OCI-LY1 (cell line): ENCODE data around the gene GNB1L.

ENCODE experiments used
- H2AFZ ChIP-seq: fragments of 200-600 bp; sonication (generic), shearing (Covaris generic); 2 replicates; pipeline ENCODE4 v1.6.0; 2014; ENCODE audit warnings: antibody characterized with exemption, mild to moderate bottlenecking, low read length
- H3F3A ChIP-seq: fragments of 200-600 bp; sonication (generic), shearing (Covaris generic); 2 replicates; pipeline ENCODE4 v1.6.0; 2014; ENCODE audit warnings: mild to moderate bottlenecking, antibody characterized with exemption, low read length, moderate library complexity; ENCODE audit not compliant: insufficient read depth
- H3K27ac ChIP-seq: fragments of 200-600 bp; sonication (generic); 2 replicates; pipeline ENCODE4 v1.5.1; 2014; ENCODE audit warnings: low read length, mixed run types, mild to moderate bottlenecking, low read depth; ENCODE audit not compliant: poor library complexity, severe bottlenecking
- H3K27me3 ChIP-seq: fragments of 200-600 bp; sonication (generic); 2 replicates; pipeline ENCODE4 v1.6.0; 2014; ENCODE audit warnings: antibody characterized with exemption, mild to moderate bottlenecking, low read length, moderate library complexity; ENCODE audit not compliant: insufficient read depth
- H3K36me3 ChIP-seq: fragments of 200-600 bp; sonication (generic); 2 replicates; pipeline ENCODE4 v1.6.1; 2014; ENCODE audit warnings: mild to moderate bottlenecking, antibody characterized with exemption, low read length, moderate library complexity, mixed read lengths; ENCODE audit not compliant: insufficient read depth
- H3K4me1 ChIP-seq: fragments of 200-600 bp; sonication (generic); 2 replicates; pipeline ENCODE4 v1.5.1; 2014; ENCODE audit warnings: mild to moderate bottlenecking, low read length, moderate library complexity; ENCODE audit not compliant: insufficient read depth, severe bottlenecking
- H3K4me2 ChIP-seq: fragments of 200-600 bp; sonication (generic), shearing (Covaris generic); 2 replicates; pipeline ENCODE4 v1.6.1; 2014; ENCODE audit warnings: low read length
- H3K4me3 ChIP-seq: fragments of 200-600 bp; sonication (generic); 2 replicates; pipeline ENCODE4 v1.5.1; 2014; ENCODE audit warnings: low read length, low read depth, mild to moderate bottlenecking, mixed read lengths; ENCODE audit not compliant: poor library complexity, severe bottlenecking
- H3K79me2 ChIP-seq: fragments of 200-600 bp; shearing (Covaris generic); 2 replicates; pipeline ENCODE4 v1.6.1; 2016; ENCODE audit warnings: mixed run types, low read length, mixed read lengths; ENCODE audit not compliant: insufficient read depth
- H3K9ac ChIP-seq: fragments of 200-600 bp; sonication (generic), shearing (Covaris generic); 2 replicates; pipeline ENCODE4 v1.6.1; 2014; ENCODE audit warnings: mild to moderate bottlenecking, low read length, mixed read lengths
- H3K9me2 ChIP-seq: fragments of 200-600 bp; sonication (generic), shearing (Covaris generic); 2 replicates; pipeline ENCODE4 v1.6.1; 2014; ENCODE audit warnings: low read depth, mild to moderate bottlenecking, low read length, mixed read lengths
- H3K9me3 ChIP-seq: fragments of 200-600 bp; shearing (Covaris generic); 2 replicates; pipeline ENCODE4 v1.6.1; 2014; ENCODE audit warnings: low read length, mixed read lengths
- H4K20me1 ChIP-seq: fragments of 200-600 bp; sonication (generic), shearing (Covaris generic); 2 replicates; pipeline ENCODE4 v1.6.0; 2016; ENCODE audit warnings: mild to moderate bottlenecking, low read length; ENCODE audit not compliant: insufficient read depth
- CTCF ChIP-seq: fragments of 200-600 bp; sonication (generic), shearing (Covaris generic); IDR thresholded peaks from 2 replicates; pipeline ENCODE4 v1.5.1; 2017; ENCODE audit warnings: mild to moderate bottlenecking, antibody characterized with exemption, low read length, moderate library complexity, mixed read lengths
- EZH2 ChIP-seq: fragments of 200-600 bp; sonication (generic), shearing (Covaris generic); IDR thresholded peaks from 2 replicates; pipeline ENCODE4 v1.8.0; 2017; ENCODE audit warnings: borderline replicate concordance, mixed run types, mild to moderate bottlenecking, antibody characterized with exemption, low read length, moderate library complexity, mixed read lengths

Gene GNB1L

DNA sequence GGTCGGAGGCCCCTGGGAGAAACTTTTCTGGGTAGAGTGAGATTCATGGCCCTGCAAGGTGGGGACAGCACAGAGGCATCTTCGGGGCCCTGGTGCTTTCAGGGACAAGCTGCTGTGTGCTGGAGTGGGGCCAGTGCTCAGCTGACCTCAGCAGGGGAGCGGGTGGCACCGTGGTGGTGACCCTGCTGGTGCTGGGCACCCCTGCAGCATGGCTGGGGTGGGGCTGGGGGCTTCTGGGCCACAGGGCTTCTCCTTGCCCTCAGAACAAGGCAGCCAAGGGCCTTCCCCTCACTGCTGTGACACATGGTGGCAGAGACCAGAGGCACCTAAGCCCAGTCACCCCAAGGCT, 24.9 kb upstream of the GNB1L start:
- Histone ChIP-seq H3F3A (no peaks in the 10 kb centered on the region), H3K4me3 (no peak overlapping the region), H3K4me1 (peaks cover 8% of the 10 kb centered on the region), H3K4me2 (no peak overlapping the region), H3K27ac (no peak overlapping the region), H3K27me3 (no peaks in the 10 kb centered on the region), H3K36me3 (no peaks in the 10 kb centered on the region), H3K79me2 (no peaks in the 10 kb centered on the region), H4K20me1 (no peaks in the 10 kb centered on the region), H3K9me2 (no peaks in the 10 kb centered on the region), H2AFZ (no peak overlapping the region), H3K9ac (no peak overlapping the region), H3K9me3 (no peaks in the 10 kb centered on the region)
- TF ChIP-seq CTCF (no peak), EZH2 (no peak)

DNA sequence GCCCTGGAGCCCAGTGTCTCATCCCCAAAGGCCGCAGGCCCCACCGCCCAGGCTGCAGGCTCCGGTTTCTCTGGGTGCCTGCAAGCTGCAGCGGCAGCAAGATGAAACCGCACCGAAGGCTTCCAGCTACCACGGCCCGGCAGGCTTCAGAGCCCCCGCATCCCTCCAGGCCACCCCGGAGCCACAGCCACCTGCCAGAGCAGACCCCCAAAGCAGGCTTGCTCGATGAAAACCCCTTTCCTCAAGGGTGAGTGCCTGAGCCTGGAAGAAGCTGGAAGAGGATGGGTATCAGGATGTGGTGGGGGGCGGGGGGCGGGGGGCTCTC, 24.5 kb upstream of the GNB1L start:
- TF ChIP-seq CTCF, result no peak
- no peak for TF ChIP-seq EZH2
- Histone ChIP-seq H3K4me1 (peaks cover 12% of the 10 kb centered on the region), H3K9me2 (no peaks in the 10 kb centered on the region), H3K9ac (no peak overlapping the region), H3F3A (no peaks in the 10 kb centered on the region), H3K36me3 (no peaks in the 10 kb centered on the region), H3K79me2 (no peaks in the 10 kb centered on the region), H3K9me3 (no peaks in the 10 kb centered on the region), H3K27me3 (no peaks in the 10 kb centered on the region), H2AFZ (no peak overlapping the region), H3K4me2 (no peak overlapping the region), H4K20me1 (no peaks in the 10 kb centered on the region), H3K4me3 (no peak overlapping the region), H3K27ac (no peak overlapping the region)

- no peaks in the 10 kb centered on the region for H3F3A ChIP-seq
- H3K9me3 ChIP-seq, result no peaks in the 10 kb centered on the region
- H2AFZ ChIP-seq, result no peak overlapping the region
- no peak overlapping the region for H3K4me2 ChIP-seq
- no peaks in the 10 kb centered on the region for H3K9me2 ChIP-seq
- no peak overlapping the region for H3K9ac ChIP-seq
- H4K20me1 ChIP-seq, result no peaks in the 10 kb centered on the region
- H3K36me3 ChIP-seq, result no peaks in the 10 kb centered on the region
- no peak overlapping the region for H3K4me3 ChIP-seq
- no peak for TF ChIP-seq CTCF
- H3K79me2 ChIP-seq, result no peaks in the 10 kb centered on the region
- H3K27me3 ChIP-seq, result no peaks in the 10 kb centered on the region; the same call in 1 of the 2 replicates
- no peak overlapping the region for H3K27ac ChIP-seq
- peaks cover 12% of the 10 kb centered on the region for H3K4me1 ChIP-seq
Observed at GRCh38 chr22:19878461-19879245, 24.0 kb upstream of the GNB1L start.
